ENCODE measurements around the gene TREM1.

GRCh38 chr6:41262401-41262800 lies 24.1 kb downstream of the TREM1 start:
- no peak for TF ChIP-seq CTCF (IDR thresholded peaks at IDR 0.05)
- no peak for TF ChIP-seq POLR2A (IDR thresholded peaks at IDR 0.05)
